OCI-LY1 (cell line): Measurements from ENCODE around the gene CUX1.

Source experiments
- H2AFZ ChIP-seq: fragments of 200-600 bp; sonication (generic), shearing (Covaris generic); 2 replicates; pipeline ENCODE4 v1.6.0; 2014; ENCODE audit warnings: antibody characterized with exemption, mild to moderate bottlenecking, low read length
- H3F3A ChIP-seq: fragments of 200-600 bp; sonication (generic), shearing (Covaris generic); 2 replicates; pipeline ENCODE4 v1.6.0; 2014; ENCODE audit warnings: mild to moderate bottlenecking, antibody characterized with exemption, low read length, moderate library complexity; ENCODE audit not compliant: insufficient read depth
- H3K27ac ChIP-seq: fragments of 200-600 bp; sonication (generic); 2 replicates; pipeline ENCODE4 v1.5.1; 2014; ENCODE audit warnings: low read length, mixed run types, mild to moderate bottlenecking, low read depth; ENCODE audit not compliant: poor library complexity, severe bottlenecking
- H3K27me3 ChIP-seq: fragments of 200-600 bp; sonication (generic); 2 replicates; pipeline ENCODE4 v1.6.0; 2014; ENCODE audit warnings: antibody characterized with exemption, mild to moderate bottlenecking, low read length, moderate library complexity; ENCODE audit not compliant: insufficient read depth
- H3K36me3 ChIP-seq: fragments of 200-600 bp; sonication (generic); 2 replicates; pipeline ENCODE4 v1.6.1; 2014; ENCODE audit warnings: mild to moderate bottlenecking, antibody characterized with exemption, low read length, moderate library complexity, mixed read lengths; ENCODE audit not compliant: insufficient read depth
- H3K4me1 ChIP-seq: fragments of 200-600 bp; sonication (generic); 2 replicates; pipeline ENCODE4 v1.5.1; 2014; ENCODE audit warnings: mild to moderate bottlenecking, low read length, moderate library complexity; ENCODE audit not compliant: insufficient read depth, severe bottlenecking
- H3K4me2 ChIP-seq: fragments of 200-600 bp; sonication (generic), shearing (Covaris generic); 2 replicates; pipeline ENCODE4 v1.6.1; 2014; ENCODE audit warnings: low read length
- H3K4me3 ChIP-seq: fragments of 200-600 bp; sonication (generic); 2 replicates; pipeline ENCODE4 v1.5.1; 2014; ENCODE audit warnings: low read length, low read depth, mild to moderate bottlenecking, mixed read lengths; ENCODE audit not compliant: poor library complexity, severe bottlenecking
- H3K79me2 ChIP-seq: fragments of 200-600 bp; shearing (Covaris generic); 2 replicates; pipeline ENCODE4 v1.6.1; 2016; ENCODE audit warnings: mixed run types, low read length, mixed read lengths; ENCODE audit not compliant: insufficient read depth
- H3K9ac ChIP-seq: fragments of 200-600 bp; sonication (generic), shearing (Covaris generic); 2 replicates; pipeline ENCODE4 v1.6.1; 2014; ENCODE audit warnings: mild to moderate bottlenecking, low read length, mixed read lengths
- H3K9me2 ChIP-seq: fragments of 200-600 bp; sonication (generic), shearing (Covaris generic); 2 replicates; pipeline ENCODE4 v1.6.1; 2014; ENCODE audit warnings: low read depth, mild to moderate bottlenecking, low read length, mixed read lengths
- H3K9me3 ChIP-seq: fragments of 200-600 bp; shearing (Covaris generic); 2 replicates; pipeline ENCODE4 v1.6.1; 2014; ENCODE audit warnings: low read length, mixed read lengths
- H4K20me1 ChIP-seq: fragments of 200-600 bp; sonication (generic), shearing (Covaris generic); 2 replicates; pipeline ENCODE4 v1.6.0; 2016; ENCODE audit warnings: mild to moderate bottlenecking, low read length; ENCODE audit not compliant: insufficient read depth
- EZH2 ChIP-seq: fragments of 200-600 bp; sonication (generic), shearing (Covaris generic); IDR thresholded peaks from 2 replicates; pipeline ENCODE4 v1.8.0; 2017; ENCODE audit warnings: borderline replicate concordance, mixed run types, mild to moderate bottlenecking, antibody characterized with exemption, low read length, moderate library complexity, mixed read lengths
- TF ChIP-seq, protein P1 (sequence below): fragments of 200-600 bp; sonication (generic), shearing (Covaris generic); IDR thresholded peaks from 2 replicates; pipeline ENCODE4 v1.5.1; 2017; ENCODE audit warnings: mild to moderate bottlenecking, antibody characterized with exemption, low read length, moderate library complexity, mixed read lengths

Gene CUX1

DNA sequence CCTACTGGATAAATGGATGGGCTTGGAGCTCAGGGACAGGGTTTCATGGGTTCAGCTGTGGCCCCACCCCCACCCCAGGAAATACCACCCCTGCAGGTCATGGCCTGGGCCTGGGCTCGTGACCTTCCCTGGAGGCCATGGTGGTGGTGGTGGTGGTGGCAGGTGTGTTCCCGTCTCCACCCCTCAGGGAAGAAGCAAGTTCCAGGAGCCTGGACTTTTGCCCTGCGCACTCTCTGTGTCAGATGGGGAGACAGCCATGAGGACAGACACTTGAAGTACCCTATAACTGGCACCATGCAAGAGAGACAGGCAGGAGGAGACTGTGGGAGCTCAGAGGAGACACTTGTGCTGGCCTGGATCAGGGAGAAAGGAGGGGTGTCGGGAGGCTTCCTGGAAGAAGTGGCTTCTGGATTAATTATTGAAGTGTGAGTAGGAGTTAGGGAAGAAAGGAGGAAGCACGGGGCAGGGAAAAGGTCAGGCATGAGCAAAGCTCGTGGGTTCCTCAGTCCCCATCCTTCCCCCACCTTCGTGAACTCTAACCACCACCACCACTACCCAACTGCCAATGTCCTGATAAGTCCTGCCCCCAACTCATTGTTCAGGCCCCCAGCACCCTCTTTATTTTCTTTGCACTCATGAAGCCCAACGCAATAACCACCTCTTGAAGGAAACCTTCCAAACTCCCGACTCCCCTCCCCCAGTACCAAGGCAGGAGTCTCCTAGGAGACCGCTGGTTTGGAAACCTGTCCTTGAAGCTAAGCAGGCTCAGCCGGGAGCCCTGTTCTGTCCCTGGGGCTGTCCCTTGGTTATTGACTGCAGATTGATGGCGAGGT lies 478.1 kb downstream of the CUX1 start:
- H3K9ac ChIP-seq: peak overlapping the region; percentile 6; the same call in 1 of the 2 replicates
- no peaks in the 10 kb centered on the region for H3K9me2 ChIP-seq
- H3K36me3 ChIP-seq: peaks cover 20% of the 10 kb centered on the region
- H3F3A ChIP-seq: no peaks in the 10 kb centered on the region
- H3K79me2 ChIP-seq: peaks cover 20% of the 10 kb centered on the region; the same call in 1 of the 2 replicates
- no peaks in the 10 kb centered on the region for H3K27me3 ChIP-seq
- H3K4me2 ChIP-seq: peak overlapping the region; percentile 60; the same call in 1 of the 2 replicates
- no peaks in the 10 kb centered on the region for H4K20me1 ChIP-seq
- peak overlapping the region; percentile 68 for H3K27ac ChIP-seq
- H2AFZ ChIP-seq: no peak overlapping the region
- H3K4me3 ChIP-seq: no peak overlapping the region
- TF ChIP-seq, protein P1, sequence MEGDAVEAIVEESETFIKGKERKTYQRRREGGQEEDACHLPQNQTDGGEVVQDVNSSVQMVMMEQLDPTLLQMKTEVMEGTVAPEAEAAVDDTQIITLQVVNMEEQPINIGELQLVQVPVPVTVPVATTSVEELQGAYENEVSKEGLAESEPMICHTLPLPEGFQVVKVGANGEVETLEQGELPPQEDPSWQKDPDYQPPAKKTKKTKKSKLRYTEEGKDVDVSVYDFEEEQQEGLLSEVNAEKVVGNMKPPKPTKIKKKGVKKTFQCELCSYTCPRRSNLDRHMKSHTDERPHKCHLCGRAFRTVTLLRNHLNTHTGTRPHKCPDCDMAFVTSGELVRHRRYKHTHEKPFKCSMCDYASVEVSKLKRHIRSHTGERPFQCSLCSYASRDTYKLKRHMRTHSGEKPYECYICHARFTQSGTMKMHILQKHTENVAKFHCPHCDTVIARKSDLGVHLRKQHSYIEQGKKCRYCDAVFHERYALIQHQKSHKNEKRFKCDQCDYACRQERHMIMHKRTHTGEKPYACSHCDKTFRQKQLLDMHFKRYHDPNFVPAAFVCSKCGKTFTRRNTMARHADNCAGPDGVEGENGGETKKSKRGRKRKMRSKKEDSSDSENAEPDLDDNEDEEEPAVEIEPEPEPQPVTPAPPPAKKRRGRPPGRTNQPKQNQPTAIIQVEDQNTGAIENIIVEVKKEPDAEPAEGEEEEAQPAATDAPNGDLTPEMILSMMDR: no peak
- TF ChIP-seq EZH2: no peak
- H3K9me3 ChIP-seq: no peaks in the 10 kb centered on the region
- H3K4me1 ChIP-seq: peaks cover 55% of the 10 kb centered on the region

DNA sequence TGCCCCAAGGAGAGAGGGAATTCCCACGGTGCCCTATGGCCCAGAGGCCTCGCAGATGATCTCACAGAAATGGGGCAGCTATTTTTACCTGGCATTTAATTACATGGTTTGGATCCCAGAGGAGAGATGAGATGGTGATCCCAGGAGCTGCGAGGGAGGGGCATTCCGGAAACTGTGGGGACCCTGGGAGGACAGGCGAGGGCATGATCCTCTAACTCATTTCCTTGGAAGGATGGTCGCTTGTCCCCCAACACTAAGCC lies 478.7 kb downstream of the CUX1 start:
- no peaks in the 10 kb centered on the region for H3K9me3 ChIP-seq
- H3K36me3 ChIP-seq: peaks cover 23% of the 10 kb centered on the region
- no peaks in the 10 kb centered on the region for H3K9me2 ChIP-seq
- H3K4me2 ChIP-seq: no peak overlapping the region
- no peak overlapping the region for H3K9ac ChIP-seq
- TF ChIP-seq EZH2: no peak
- TF ChIP-seq, protein P1: no peak
- no peaks in the 10 kb centered on the region for H3F3A ChIP-seq
- no peaks in the 10 kb centered on the region for H4K20me1 ChIP-seq
- peaks cover 51% of the 10 kb centered on the region for H3K4me1 ChIP-seq
- peaks cover 20% of the 10 kb centered on the region; the same call in 1 of the 2 replicates for H3K79me2 ChIP-seq
- H3K27ac ChIP-seq: peak overlapping the region; percentile 68
- H3K27me3 ChIP-seq: no peaks in the 10 kb centered on the region
- H2AFZ ChIP-seq: no peak overlapping the region
- no peak overlapping the region for H3K4me3 ChIP-seq

DNA sequence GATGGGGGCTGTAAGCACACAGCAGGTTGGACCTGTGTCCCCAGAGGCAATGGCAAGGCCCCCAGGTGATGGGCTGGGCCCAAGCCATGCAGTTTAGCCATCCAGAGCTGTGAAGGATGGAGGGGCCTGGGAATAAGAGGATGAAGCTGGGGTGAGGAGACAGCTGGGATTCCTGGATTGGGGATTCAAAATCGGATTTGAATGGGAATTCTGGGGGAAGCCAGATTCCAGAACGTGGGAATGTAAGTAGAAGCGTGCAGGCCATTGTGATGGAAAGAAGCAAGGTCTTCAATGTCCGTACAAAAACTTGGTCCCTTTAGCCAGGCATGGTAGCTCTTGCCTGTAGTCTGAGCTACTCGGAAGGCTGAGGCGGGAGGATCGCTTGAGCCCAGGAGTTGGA lies 479.1 kb downstream of the CUX1 start:
- Histone ChIP-seq H3K27ac (no peak overlapping the region), H3K9me3 (no peaks in the 10 kb centered on the region), H4K20me1 (no peaks in the 10 kb centered on the region), H3K27me3 (no peaks in the 10 kb centered on the region), H3K9me2 (no peaks in the 10 kb centered on the region), H3K79me2 (peaks cover 20% of the 10 kb centered on the region; the same call in 1 of the 2 replicates), H3F3A (no peaks in the 10 kb centered on the region), H3K4me2 (no peak overlapping the region), H3K4me3 (no peak overlapping the region), H3K36me3 (peaks cover 27% of the 10 kb centered on the region), H3K4me1 (peaks cover 51% of the 10 kb centered on the region), H2AFZ (no peak overlapping the region), H3K9ac (no peak overlapping the region)
- TF ChIP-seq, protein P1: no peak
- no peak for TF ChIP-seq EZH2
